ENCODE results near the gene SLC6A4. TPM values are rescaled to one million over a fixed set of nuclear protein-coding genes. Genes with fewer than 3 reads are reported as not detected.

The SLC6A4 gene
- polyA plus RNA-seq, 3 donors, result not detected

GRCh38 chr17:30197416-30197815 is 38.1 kb downstream of the SLC6A4 start:
- no peaks in the 10 kb centered on the region for H3K4me1 Mint-ChIP-seq
- Histone ChIP-seq H3K4me3 (replicated peaks in 1 of 3; ENCODE audit: low read depth in 2 of 3, low read length in 3 of 3) (no peak overlapping the region), H3K4me1 (ENCODE audit: control insufficient read depth in 1 of 2, insufficient read depth in 2 of 2, low read length in 2 of 2) (no peaks in the 10 kb centered on the region), H3K27ac (ENCODE audit: low read depth in 1 of 2, low read length in 2 of 2) (no peak overlapping the region), H3K36me3 (replicated peaks in 1 of 2; ENCODE audit: control insufficient read depth in 1 of 2, insufficient read depth in 2 of 2, low read length in 2 of 2) (no peaks in the 10 kb centered on the region), H3K9me3 (replicated peaks in 1 of 2; ENCODE audit: control insufficient read depth in 1 of 2, insufficient read depth in 1 of 2, low read length in 2 of 2) (no peaks in the 10 kb centered on the region), H2AFZ (ENCODE audit: insufficient read depth, low read depth, low read length, poor library complexity, severe bottlenecking) (no peak overlapping the region), H3K4me2 (replicated peaks; ENCODE audit: extremely low read depth, low read length, poor library complexity, severe bottlenecking) (no peak overlapping the region), H3K9ac (ENCODE audit: insufficient read depth, low read length, poor library complexity, severe bottlenecking) (no peak overlapping the region), H3K79me2 (ENCODE audit: insufficient read depth, low read length) (no peaks in the 10 kb centered on the region), H3K27me3 (ENCODE audit: control insufficient read depth in 2 of 2, insufficient read depth in 2 of 2, low read length in 2 of 2) (peaks cover 0 to 6% of the 10 kb centered on the region in 2 donors), H4K20me1 (ENCODE audit: insufficient read depth, low read length) (no peaks in the 10 kb centered on the region)
- H3K27ac Mint-ChIP-seq, result no peak overlapping the region
- H3K9me3 Mint-ChIP-seq, result no peaks in the 10 kb centered on the region
- WGBS (ENCODE audit: insufficient coverage), result 86% methylated on average over 1 of the region's 4 CpGs
- no peak overlapping the region for H3K4me3 Mint-ChIP-seq
- intact Hi-C loops (cut with micrococcal nuclease), result no loop called here
- peaks cover 12 to 15% (median 14%) of the 10 kb centered on the region in 3 donors for H3K27me3 Mint-ChIP-seq (ENCODE audit: low read depth in 3 of 3)
- H3K36me3 Mint-ChIP-seq, result no peaks in the 10 kb centered on the region
- DNase-seq, result no peak
- no peak for TF ChIP-seq CTCF (IDR thresholded peaks at IDR 0.05)

- Mint-ChIP-seq H3K4me1 (no peaks in the 10 kb centered on the region), H3K36me3 (no peaks in the 10 kb centered on the region), H3K9me3 (no peaks in the 10 kb centered on the region), H3K27me3 (ENCODE audit: low read depth in 3 of 3) (peaks cover 14 to 18% (median 18%) of the 10 kb centered on the region in 3 donors), H3K4me3 (no peak overlapping the region), H3K27ac (no peak overlapping the region)
- peaks cover 2 to 6% of the 10 kb centered on the region in 2 donors for H3K27me3 ChIP-seq (ENCODE audit: control insufficient read depth in 2 of 2, insufficient read depth in 2 of 2, low read length in 2 of 2)
- TF ChIP-seq CTCF (IDR thresholded peaks at IDR 0.05), result no peak
- DNase-seq, result no peak
- H3K4me3 ChIP-seq (replicated peaks in 1 of 3; ENCODE audit: low read depth in 2 of 3, low read length in 3 of 3), result no peak overlapping the region
- H3K79me2 ChIP-seq (ENCODE audit: insufficient read depth, low read length), result no peaks in the 10 kb centered on the region
- intact Hi-C loops (cut with micrococcal nuclease), result no loop called here
- 80% methylated on average over 1 of the region's 3 CpGs for WGBS (ENCODE audit: insufficient coverage)
- no peaks in the 10 kb centered on the region for H3K4me1 ChIP-seq (ENCODE audit: control insufficient read depth in 1 of 2, insufficient read depth in 2 of 2, low read length in 2 of 2)
- H3K9me3 ChIP-seq (replicated peaks in 1 of 2; ENCODE audit: control insufficient read depth in 1 of 2, insufficient read depth in 1 of 2, low read length in 2 of 2), result no peaks in the 10 kb centered on the region
- no peak overlapping the region for H3K4me2 ChIP-seq (replicated peaks; ENCODE audit: extremely low read depth, low read length, poor library complexity, severe bottlenecking)
- H4K20me1 ChIP-seq (ENCODE audit: insufficient read depth, low read length), result no peaks in the 10 kb centered on the region
- no peak overlapping the region for H3K9ac ChIP-seq (ENCODE audit: insufficient read depth, low read length, poor library complexity, severe bottlenecking)
- no peak overlapping the region for H3K27ac ChIP-seq (ENCODE audit: low read depth in 1 of 2, low read length in 2 of 2)
- no peaks in the 10 kb centered on the region for H3K36me3 ChIP-seq (replicated peaks in 1 of 2; ENCODE audit: control insufficient read depth in 1 of 2, insufficient read depth in 2 of 2, low read length in 2 of 2)
- H2AFZ ChIP-seq (ENCODE audit: insufficient read depth, low read depth, low read length, poor library complexity, severe bottlenecking), result no peak overlapping the region
Measured at GRCh38 chr17:30196504-30196903, 39.0 kb downstream of the SLC6A4 start.

Data from CD14-positive monocyte (primary cell).